ENCODE measurements around the gene FRMD3.

DNA sequence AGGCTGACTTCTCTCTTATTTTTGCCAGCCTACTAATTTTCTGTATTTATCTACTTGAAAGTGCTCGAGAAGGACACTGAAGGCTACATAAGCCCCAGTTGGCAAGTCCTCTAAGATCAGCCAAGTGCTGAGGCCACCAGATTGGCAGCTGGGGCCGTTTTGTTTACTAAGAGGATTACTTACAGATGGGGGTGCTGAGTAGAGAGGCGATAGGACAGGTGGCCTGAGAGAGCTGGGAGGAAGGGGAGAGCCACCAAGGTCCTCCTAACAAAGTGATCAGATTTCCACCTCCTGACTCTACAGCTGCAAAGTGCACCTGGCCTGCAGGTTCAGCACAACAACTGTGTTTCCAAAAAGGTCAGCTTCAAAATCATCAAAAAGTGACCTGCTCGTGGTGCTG, 32.9 kb downstream of the FRMD3 start:
- TF ChIP-seq GATA2 (IDR thresholded peaks at IDR 0.05; ENCODE audit: low read depth, low read length) (no peak), GATA3 (IDR thresholded peaks at IDR 0.05; ENCODE audit: low read depth, low read length) (no peak)
